H1 (cell line): ENCODE measurements around the gene MBOAT2. TPM values are rescaled to one million over a fixed set of nuclear protein-coding genes. Genes with fewer than 3 reads are reported as not detected.

Experiments used
- RFX5 ChIP-seq: IDR thresholded peaks from 2 replicates; pipeline ENCODE4 v1.6.1; 2011; ENCODE audit warnings: low read depth, low read length, improper control_type of control experiment, borderline replicate concordance
- SIN3A ChIP-seq, 2 experiments: IDR thresholded peaks in 1 of 2; conservative IDR thresholded peaks in 1 of 2; 2 replicates each; pipeline ENCODE4 v1.6.1; 2011 to 2012; ENCODE audit warnings: low read length in 2 of 2, improper control_type of control experiment in 1 of 2, low read depth in 1 of 2, mild to moderate bottlenecking in 1 of 2
- polyA plus RNA-seq, 7 experiments: library from polyadenylated mRNA; depleted of rRNA in 3 of 7; stranded (reverse) in 5 of 7; unstranded in 2 of 7; fragments of >200 nt in 5 of 7; fragments of 200-250 nt in 2 of 7; gene quantifications; 1 replicate in 5 of 7; 2 replicates in 1 of 7; 4 replicates in 1 of 7; pipeline versions ENCODE4 v1.2.1 to v1.2.3, GENCODE V29; 2011 to 2013; ENCODE audit warnings: missing spikeins in 2 of 7, mixed read lengths in 2 of 7
- total RNA-seq: library from RNA; stranded (reverse); fragmentation: NEBNext Ultra II Directional; extraction: Animal tissue kit (Norgen Biotek cat#: 25700); gene quantifications from 2 replicates; pipeline ENCODE4 v1.2.1, GENCODE V29; 2021
- TF ChIP-seq, protein P1 (sequence below): fragments of 300-600 bp; sonication (generic); IDR thresholded peaks from 2 replicates; pipeline ENCODE4 v1.7.1; 2012; ENCODE audit warnings: low read length, moderate library complexity, mild to moderate bottlenecking, inconsistent platforms; ENCODE audit not compliant: insufficient replicate concordance

MBOAT2 gene
- total and polyA plus RNA-seq, 2 of the 8 experiments (the other 6 are each of a cell fraction or from before 2014, with no cell fraction given): 11.2 to 23.4 TPM

DNA sequence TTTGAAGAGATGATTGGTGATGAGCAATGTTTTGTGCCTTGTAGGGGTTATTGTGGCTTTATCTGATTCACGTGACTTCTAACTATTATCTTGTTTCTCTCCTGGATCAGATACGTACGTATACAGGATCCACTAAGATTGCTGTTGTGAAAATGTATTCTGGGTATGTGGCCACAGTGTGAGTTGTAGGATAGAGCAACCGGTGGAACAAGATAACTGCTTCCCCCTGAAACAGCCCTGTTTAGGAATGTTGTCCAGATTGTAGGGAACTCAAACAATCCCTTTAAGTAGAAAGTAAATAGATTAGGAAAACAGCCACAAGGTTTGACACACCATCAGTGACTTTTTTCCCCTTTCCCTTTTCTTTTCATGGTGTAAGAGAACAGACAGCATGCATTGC, 22.3 kb upstream of the MBOAT2 start (continued):
- TF ChIP-seq, protein P1, sequence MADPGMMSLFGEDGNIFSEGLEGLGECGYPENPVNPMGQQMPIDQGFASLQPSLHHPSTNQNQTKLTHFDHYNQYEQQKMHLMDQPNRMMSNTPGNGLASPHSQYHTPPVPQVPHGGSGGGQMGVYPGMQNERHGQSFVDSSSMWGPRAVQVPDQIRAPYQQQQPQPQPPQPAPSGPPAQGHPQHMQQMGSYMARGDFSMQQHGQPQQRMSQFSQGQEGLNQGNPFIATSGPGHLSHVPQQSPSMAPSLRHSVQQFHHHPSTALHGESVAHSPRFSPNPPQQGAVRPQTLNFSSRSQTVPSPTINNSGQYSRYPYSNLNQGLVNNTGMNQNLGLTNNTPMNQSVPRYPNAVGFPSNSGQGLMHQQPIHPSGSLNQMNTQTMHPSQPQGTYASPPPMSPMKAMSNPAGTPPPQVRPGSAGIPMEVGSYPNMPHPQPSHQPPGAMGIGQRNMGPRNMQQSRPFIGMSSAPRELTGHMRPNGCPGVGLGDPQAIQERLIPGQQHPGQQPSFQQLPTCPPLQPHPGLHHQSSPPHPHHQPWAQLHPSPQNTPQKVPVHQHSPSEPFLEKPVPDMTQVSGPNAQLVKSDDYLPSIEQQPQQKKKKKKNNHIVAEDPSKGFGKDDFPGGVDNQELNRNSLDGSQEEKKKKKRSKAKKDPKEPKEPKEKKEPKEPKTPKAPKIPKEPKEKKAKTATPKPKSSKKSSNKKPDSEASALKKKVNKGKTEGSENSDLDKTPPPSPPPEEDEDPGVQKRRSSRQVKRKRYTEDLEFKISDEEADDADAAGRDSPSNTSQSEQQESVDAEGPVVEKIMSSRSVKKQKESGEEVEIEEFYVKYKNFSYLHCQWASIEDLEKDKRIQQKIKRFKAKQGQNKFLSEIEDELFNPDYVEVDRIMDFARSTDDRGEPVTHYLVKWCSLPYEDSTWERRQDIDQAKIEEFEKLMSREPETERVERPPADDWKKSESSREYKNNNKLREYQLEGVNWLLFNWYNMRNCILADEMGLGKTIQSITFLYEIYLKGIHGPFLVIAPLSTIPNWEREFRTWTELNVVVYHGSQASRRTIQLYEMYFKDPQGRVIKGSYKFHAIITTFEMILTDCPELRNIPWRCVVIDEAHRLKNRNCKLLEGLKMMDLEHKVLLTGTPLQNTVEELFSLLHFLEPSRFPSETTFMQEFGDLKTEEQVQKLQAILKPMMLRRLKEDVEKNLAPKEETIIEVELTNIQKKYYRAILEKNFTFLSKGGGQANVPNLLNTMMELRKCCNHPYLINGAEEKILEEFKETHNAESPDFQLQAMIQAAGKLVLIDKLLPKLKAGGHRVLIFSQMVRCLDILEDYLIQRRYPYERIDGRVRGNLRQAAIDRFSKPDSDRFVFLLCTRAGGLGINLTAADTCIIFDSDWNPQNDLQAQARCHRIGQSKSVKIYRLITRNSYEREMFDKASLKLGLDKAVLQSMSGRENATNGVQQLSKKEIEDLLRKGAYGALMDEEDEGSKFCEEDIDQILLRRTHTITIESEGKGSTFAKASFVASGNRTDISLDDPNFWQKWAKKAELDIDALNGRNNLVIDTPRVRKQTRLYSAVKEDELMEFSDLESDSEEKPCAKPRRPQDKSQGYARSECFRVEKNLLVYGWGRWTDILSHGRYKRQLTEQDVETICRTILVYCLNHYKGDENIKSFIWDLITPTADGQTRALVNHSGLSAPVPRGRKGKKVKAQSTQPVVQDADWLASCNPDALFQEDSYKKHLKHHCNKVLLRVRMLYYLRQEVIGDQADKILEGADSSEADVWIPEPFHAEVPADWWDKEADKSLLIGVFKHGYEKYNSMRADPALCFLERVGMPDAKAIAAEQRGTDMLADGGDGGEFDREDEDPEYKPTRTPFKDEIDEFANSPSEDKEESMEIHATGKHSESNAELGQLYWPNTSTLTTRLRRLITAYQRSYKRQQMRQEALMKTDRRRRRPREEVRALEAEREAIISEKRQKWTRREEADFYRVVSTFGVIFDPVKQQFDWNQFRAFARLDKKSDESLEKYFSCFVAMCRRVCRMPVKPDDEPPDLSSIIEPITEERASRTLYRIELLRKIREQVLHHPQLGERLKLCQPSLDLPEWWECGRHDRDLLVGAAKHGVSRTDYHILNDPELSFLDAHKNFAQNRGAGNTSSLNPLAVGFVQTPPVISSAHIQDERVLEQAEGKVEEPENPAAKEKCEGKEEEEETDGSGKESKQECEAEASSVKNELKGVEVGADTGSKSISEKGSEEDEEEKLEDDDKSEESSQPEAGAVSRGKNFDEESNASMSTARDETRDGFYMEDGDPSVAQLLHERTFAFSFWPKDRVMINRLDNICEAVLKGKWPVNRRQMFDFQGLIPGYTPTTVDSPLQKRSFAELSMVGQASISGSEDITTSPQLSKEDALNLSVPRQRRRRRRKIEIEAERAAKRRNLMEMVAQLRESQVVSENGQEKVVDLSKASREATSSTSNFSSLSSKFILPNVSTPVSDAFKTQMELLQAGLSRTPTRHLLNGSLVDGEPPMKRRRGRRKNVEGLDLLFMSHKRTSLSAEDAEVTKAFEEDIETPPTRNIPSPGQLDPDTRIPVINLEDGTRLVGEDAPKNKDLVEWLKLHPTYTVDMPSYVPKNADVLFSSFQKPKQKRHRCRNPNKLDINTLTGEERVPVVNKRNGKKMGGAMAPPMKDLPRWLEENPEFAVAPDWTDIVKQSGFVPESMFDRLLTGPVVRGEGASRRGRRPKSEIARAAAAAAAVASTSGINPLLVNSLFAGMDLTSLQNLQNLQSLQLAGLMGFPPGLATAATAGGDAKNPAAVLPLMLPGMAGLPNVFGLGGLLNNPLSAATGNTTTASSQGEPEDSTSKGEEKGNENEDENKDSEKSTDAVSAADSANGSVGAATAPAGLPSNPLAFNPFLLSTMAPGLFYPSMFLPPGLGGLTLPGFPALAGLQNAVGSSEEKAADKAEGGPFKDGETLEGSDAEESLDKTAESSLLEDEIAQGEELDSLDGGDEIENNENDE: no peak
- no peak for TF ChIP-seq SIN3A (conservative IDR thresholded peaks at IDR 0.05 in 1 of 2, IDR thresholded peaks at IDR 0.05 in 1 of 2; ENCODE audit: low read depth in 1 of 2, low read length in 2 of 2)
- no peak for TF ChIP-seq RFX5
- TF ChIP-seq, all 59 proteins: peak for 0
